GM19351 (cell line): ENCODE measurements around the gene SPRR2G.
"Not testable (repeated sequence)": the region's sequence is repeated elsewhere in the genome, so short reads cannot be mapped to it uniquely, and the experiment has no call there.

Experiments
- ATAC-seq: cut with Tn5 transposase; IDR thresholded peaks from one replicate; pipeline ENCODE4 v1.9.1; 2021; ENCODE audit warnings: mild to moderate bottlenecking, moderate library complexity; ENCODE audit not compliant: unreplicated experiment

Gene SPRR2G

GRCh38 chr1:153115264-153115663 is 35.4 kb downstream of the SPRR2G start:
- not testable (repeated sequence) for ATAC-seq

GRCh38 chr1:153113416-153113815 is 37.3 kb downstream of the SPRR2G start, which contains the start of gene SPRR2F:
Gene SPRR2F (minus strand): TSS chr1:153113516. CDS start chr1:153112733, 783 bp downstream.
- no peak for ATAC-seq

GRCh38 chr1:153112454-153112853 is 38.2 kb downstream of the SPRR2G start:
- not testable (repeated sequence) for ATAC-seq

- no peak for ATAC-seq
These were observed 50.4 kb downstream of the SPRR2G start for GRCh38 chr1:153100245-153100644.
